Stimulated activated CD4-positive, alpha-beta T cell treated with anti-CD3 and anti-CD28 coated beads, Interleukin-12 subunit alpha, Interleukin-12 subunit beta, amount 100 ng/mL, for 48 hours (primary cell): ENCODE results near the gene PTPRH.
"Not testable (repeated sequence)": the region's sequence is repeated elsewhere in the genome, so short reads cannot be mapped to it uniquely, and the experiment has no call there.

ENCODE experiments used
- DNase-seq, 3 donors: peaks; one replicate each; pipeline ENCODE4 v3.0.0-alpha.2; 2020; ENCODE audit warnings: low read depth in 2 of 3, low spot score in 1 of 3

Gene PTPRH

GRCh38 chr19:55158848-55159749 is 50.2 kb downstream of the PTPRH start:
- DNase-seq = no peak

- no peak for DNase-seq
Observed at GRCh38 chr19:55158423-55158822, 50.9 kb downstream of the PTPRH start.

GRCh38 chr19:55157064-55157908 is 52.0 kb downstream of the PTPRH start, which contains the start of gene TNNI3:
TNNI3 (minus strand) TSS chr19:55157732; CDS start chr19:55157589, 143 bp downstream.
- no peak for DNase-seq

GRCh38 chr19:55156202-55157063 is 52.9 kb downstream of the PTPRH start:
- DNase-seq = peak in 1 of 3 donors; percentile 51

- not testable (repeated sequence) for DNase-seq
Observed at GRCh38 chr19:55155784-55156183, 53.5 kb downstream of the PTPRH start.

GRCh38 chr19:55153652-55154264 is 55.5 kb downstream of the PTPRH start:
- DNase-seq = no peak

- DNase-seq = no peak
Observed at GRCh38 chr19:55152017-55152416, 57.3 kb downstream of the PTPRH start.

GRCh38 chr19:55149078-55150003 is 60.0 kb downstream of the PTPRH start, which contains the start of gene TNNT1:
TNNT1 (minus strand) TSS chr19:55149206; CDS start chr19:55147157, 2,049 bp downstream.
- DNase-seq = no peak

- DNase-seq = no peak
Observed at GRCh38 chr19:55147545-55148251, 61.6 kb downstream of the PTPRH start.

- DNase-seq = no peak
Observed at GRCh38 chr19:55146705-55147273, 62.5 kb downstream of the PTPRH start.

GRCh38 chr19:55146078-55146704 is 63.1 kb downstream of the PTPRH start:
- peak in 1 of 3 donors; percentile 17 for DNase-seq

- no peak for DNase-seq
Observed at GRCh38 chr19:55145232-55145631, 64.1 kb downstream of the PTPRH start.

GRCh38 chr19:55141696-55142095 is 67.6 kb downstream of the PTPRH start:
- DNase-seq = no peak

- no peak for DNase-seq
Observed at GRCh38 chr19:55137915-55138314, 71.4 kb downstream of the PTPRH start.

- DNase-seq = no peak
Observed at GRCh38 chr19:55136399-55137102, 72.8 kb downstream of the PTPRH start.

- DNase-seq = no peak
Observed at GRCh38 chr19:55134736-55135135, 74.6 kb downstream of the PTPRH start.
